PC-9 (cell line): ENCODE measurements around the gene BLZF1.

Source experiments
- CTCF ChIP-seq: fragments of 200-600 bp; sonication (generic); conservative IDR thresholded peaks from 2 replicates; pipeline ENCODE4 v1.6.1; 2017; ENCODE audit warnings: mixed run types, antibody characterized with exemption, mild to moderate bottlenecking, moderate library complexity
- EZH2 ChIP-seq: fragments of 200-600 bp; sonication (generic); IDR thresholded peaks from 2 replicates; pipeline ENCODE4 v1.8.0; 2017; ENCODE audit warnings: antibody characterized with exemption, low read depth

GRCh38 chr1:169368406-169368769 is 393 bp downstream of the BLZF1 start:
- TF ChIP-seq CTCF (no peak), EZH2 (no peak)
